NOMO-1 treated with DMSO at 0.1 percent for 48 hours (cell line): ENCODE measurements around the gene IL18R1.

Source experiments
- DNase-seq: peaks from one replicate; lab custom pipeline; 2025; ENCODE audit not compliant: unreplicated experiment; lab: John Stamatoyannopoulos, UW

The IL18R1 gene

DNA sequence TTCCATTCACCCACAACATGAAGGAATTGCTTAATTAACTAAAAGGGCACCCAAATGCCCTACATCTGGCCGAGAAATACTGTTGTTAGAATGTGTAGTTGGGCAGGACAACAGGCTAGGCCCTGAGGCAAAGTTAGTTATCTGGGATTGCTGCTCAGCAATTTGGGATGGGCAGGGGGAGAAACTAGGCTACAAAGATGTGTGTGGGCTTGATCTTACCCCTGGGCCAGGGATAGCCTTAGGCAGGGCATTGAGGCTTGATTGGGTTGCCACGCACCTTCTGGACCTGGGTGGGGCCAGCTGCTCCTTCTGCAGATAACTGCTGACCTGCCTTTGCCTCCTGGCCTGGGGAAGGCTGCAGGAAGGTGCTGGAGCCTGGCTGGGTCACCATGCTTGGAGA is 76.8 kb downstream of the IL18R1 start:
- DNase-seq, result no peak

GRCh38 chr2:102433973-102434654 is 78.5 kb downstream of the IL18R1 start:
- no peak for DNase-seq

- DNase-seq, result no peak
Observed at GRCh38 chr2:102434655-102435381, 79.2 kb downstream of the IL18R1 start.

DNA sequence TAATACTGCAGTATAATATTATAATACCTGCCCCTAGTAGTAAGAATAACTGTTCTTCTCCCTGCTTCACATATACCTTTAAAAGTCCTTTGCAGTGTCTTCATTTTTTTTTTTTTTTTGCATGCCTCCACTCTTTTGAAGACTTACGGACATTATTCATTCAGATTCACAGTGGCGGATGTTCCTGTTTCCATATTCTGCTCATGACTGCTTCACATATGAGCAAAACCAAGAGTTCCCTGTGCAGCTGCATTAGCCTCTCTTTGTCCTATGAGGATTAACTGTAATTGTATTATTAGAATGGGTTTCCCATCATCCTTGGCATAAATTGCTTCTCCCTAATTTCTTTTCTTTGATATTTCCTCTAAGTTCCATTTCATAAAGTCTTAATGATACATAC is 80.1 kb downstream of the IL18R1 start:
- DNase-seq, result no peak

DNA sequence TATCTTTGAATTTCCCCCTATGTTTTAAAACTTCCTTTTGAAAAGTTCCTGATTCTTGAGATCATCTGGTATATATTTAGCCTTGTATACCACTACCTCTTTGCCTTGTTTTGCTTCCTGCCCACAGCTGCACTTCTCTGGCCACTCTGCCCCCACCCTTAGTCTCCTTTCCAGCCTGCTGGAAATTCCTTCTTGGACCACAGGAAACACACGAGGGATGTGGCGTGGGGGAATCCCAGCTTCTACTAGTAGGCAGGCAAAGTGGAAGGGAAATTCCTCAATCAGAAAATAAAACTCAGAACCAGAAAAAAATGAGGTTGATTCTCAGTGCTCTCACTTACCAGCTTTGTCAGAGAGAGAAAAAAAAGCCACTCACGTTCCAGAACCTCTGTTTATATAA is 80.7 kb downstream of the IL18R1 start:
- peak; percentile 2 for DNase-seq

- DNase-seq, result no peak
Observed at GRCh38 chr2:102437122-102437521, 81.5 kb downstream of the IL18R1 start.

- no peak for DNase-seq
Observed at GRCh38 chr2:102438111-102438510, 82.5 kb downstream of the IL18R1 start.

DNA sequence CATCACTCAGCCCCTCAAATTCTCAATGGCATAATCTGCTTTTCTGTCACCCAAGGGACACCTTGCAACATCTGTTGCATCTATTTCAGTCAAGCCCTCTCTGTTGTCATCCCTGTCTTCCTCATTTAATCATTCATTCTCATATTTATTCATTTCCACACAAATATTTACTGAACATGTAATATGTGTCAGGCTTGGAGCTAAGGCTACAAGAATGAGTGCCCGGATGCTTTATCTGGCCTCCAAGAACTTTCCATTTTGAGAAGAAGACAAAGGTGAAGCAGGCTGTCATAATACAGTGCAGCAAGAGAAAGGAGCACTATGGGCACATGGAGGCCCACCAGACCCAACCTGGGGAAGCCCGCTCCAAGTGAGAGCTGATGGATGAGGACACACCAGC is 83.0 kb downstream of the IL18R1 start:
- DNase-seq, result peak; percentile 12

DNA sequence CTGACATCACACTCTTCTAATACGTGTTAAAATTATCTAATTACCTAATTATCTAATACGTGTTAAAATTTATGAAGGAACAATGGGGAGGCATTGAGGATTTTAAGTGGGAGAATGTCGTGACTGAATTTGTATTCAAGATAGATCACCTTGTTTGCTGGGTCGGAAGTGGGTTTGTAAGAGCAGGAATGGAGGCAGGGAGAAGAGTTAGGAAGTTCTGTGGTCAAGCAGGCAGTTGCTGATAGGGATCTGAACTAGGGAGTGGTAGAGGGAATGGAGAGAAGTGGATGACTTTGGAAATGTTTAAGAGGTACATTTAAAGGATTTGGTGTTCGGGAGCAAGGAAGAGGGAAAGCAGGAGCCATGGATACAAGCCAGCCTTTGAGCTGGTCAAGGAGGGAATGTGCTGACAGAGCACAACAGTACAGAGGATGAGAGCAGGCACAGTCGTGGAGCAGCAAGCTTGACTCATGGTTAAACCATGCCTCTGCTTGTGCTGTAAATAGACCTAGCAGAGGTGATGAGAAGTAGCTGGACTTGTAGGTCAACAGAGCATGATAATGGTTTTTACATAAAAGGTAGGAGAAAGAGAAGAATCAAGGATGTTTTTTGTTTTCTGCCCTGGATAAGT is 83.6 kb downstream of the IL18R1 start:
- no peak for DNase-seq

GRCh38 chr2:102442967-102443828 is 87.6 kb downstream of the IL18R1 start:
- peak; percentile 29 for DNase-seq

GRCh38 chr2:102444233-102444632 is 88.6 kb downstream of the IL18R1 start:
- no peak for DNase-seq

- no peak for DNase-seq
Observed at GRCh38 chr2:102446936-102447335, 91.3 kb downstream of the IL18R1 start.
